Neuronal stem cell (in vitro differentiated cells): ENCODE measurements around the gene CMYA5.

Source experiments
- DNase-seq: peaks from one replicate; pipeline ENCODE4 v3.0.0-alpha.2; 2013; ENCODE audit warnings: low spot score
- H2AFZ ChIP-seq: one replicate; pipeline ENCODE4 v1.6.1; 2013; ENCODE audit warnings: mild to moderate bottlenecking, low read length, inconsistent platforms
- H2AK5ac ChIP-seq: 2 replicates; pipeline ENCODE4 v1.6.1; 2013; ENCODE audit warnings: low read depth, mild to moderate bottlenecking, inconsistent platforms, low read length, moderate library complexity, mixed read lengths
- H2BK120ac ChIP-seq: 2 replicates; pipeline ENCODE4 v1.6.1; 2013; ENCODE audit warnings: low read depth, mild to moderate bottlenecking, inconsistent platforms, low read length, moderate library complexity, mixed read lengths
- H2BK12ac ChIP-seq: one replicate; pipeline ENCODE4 v1.6.1; 2013; ENCODE audit warnings: low read length, inconsistent platforms
- H2BK15ac ChIP-seq: 2 replicates; pipeline ENCODE4 v1.6.1; 2013; ENCODE audit warnings: mild to moderate bottlenecking, low read length, inconsistent platforms, mixed read lengths
- H2BK5ac ChIP-seq: one replicate; pipeline ENCODE4 v1.6.1; 2013; ENCODE audit warnings: inconsistent platforms, mild to moderate bottlenecking, low read length, moderate library complexity
- H3K14ac ChIP-seq: one replicate; pipeline ENCODE4 v1.6.1; 2013; ENCODE audit warnings: low read length, inconsistent platforms
- H3K18ac ChIP-seq: 2 replicates; pipeline ENCODE4 v1.6.1; 2013; ENCODE audit warnings: low read length, inconsistent platforms
- H3K23ac ChIP-seq: 2 replicates; pipeline ENCODE4 v1.6.1; 2013; ENCODE audit warnings: low read depth, mild to moderate bottlenecking, mixed read lengths, low read length, inconsistent platforms; ENCODE audit not compliant: poor library complexity
- H3K27ac ChIP-seq: replicated peaks from 3 replicates; pipeline ENCODE4 v1.5.1; 2013; ENCODE audit warnings: low read length, inconsistent platforms
- H3K27me3 ChIP-seq, 3 experiments: 2 replicates each; pipeline ENCODE4 v1.6.1; 2013; ENCODE audit warnings: low read length in 3 of 3, mild to moderate bottlenecking in 2 of 3, inconsistent platforms in 1 of 3, low read depth in 1 of 3, mixed read lengths in 1 of 3, moderate library complexity in 1 of 3; ENCODE audit not compliant: control insufficient read depth in 3 of 3, insufficient read depth in 3 of 3
- H3K36me3 ChIP-seq, 2 donors: replicated peaks in 1 of 2; 2 replicates each; pipeline ENCODE4 v1.6.1; 2013; ENCODE audit warnings: low read length in 2 of 2; ENCODE audit not compliant: control insufficient read depth in 2 of 2, insufficient read depth in 2 of 2
- H3K4ac ChIP-seq: 2 replicates; pipeline ENCODE4 v1.6.1; 2013; ENCODE audit warnings: inconsistent platforms, mild to moderate bottlenecking, low read length, moderate library complexity
- H3K4me1 ChIP-seq, 2 donors: 1 replicate in 1 of 2; 2 replicates in 1 of 2; pipeline ENCODE4 v1.6.1; 2013; ENCODE audit warnings: low read length in 2 of 2, low read depth in 1 of 2; ENCODE audit not compliant: control insufficient read depth in 2 of 2, insufficient read depth in 1 of 2
- H3K4me2 ChIP-seq: one replicate; pipeline ENCODE4 v1.6.1; 2013; ENCODE audit warnings: mild to moderate bottlenecking, low read length, inconsistent platforms; ENCODE audit not compliant: insufficient read depth, poor library complexity, severe bottlenecking
- H3K4me3 ChIP-seq, 2 donors: 2 replicates each; pipeline ENCODE4 v1.5.1; 2013; ENCODE audit warnings: low read length in 2 of 2, mild to moderate bottlenecking in 2 of 2, inconsistent platforms in 1 of 2, moderate library complexity in 1 of 2
- H3K79me1 ChIP-seq: one replicate; pipeline ENCODE4 v1.6.1; 2013; ENCODE audit warnings: low read depth, mild to moderate bottlenecking, inconsistent platforms, low read length, moderate library complexity
- H3K9ac ChIP-seq: one replicate; pipeline ENCODE4 v1.6.1; 2013; ENCODE audit warnings: mild to moderate bottlenecking, low read depth, low read length, inconsistent platforms; ENCODE audit not compliant: poor library complexity
- H3K9me3 ChIP-seq, 2 donors: replicated peaks in 1 of 2; 2 replicates each; pipeline versions ENCODE3 to v1.6.1; 2013; ENCODE audit warnings: low read length in 2 of 2, mild to moderate bottlenecking in 2 of 2, inconsistent platforms in 1 of 2, low read depth in 1 of 2, mixed read lengths in 1 of 2, moderate library complexity in 1 of 2; ENCODE audit not compliant: control insufficient read depth in 2 of 2, insufficient read depth in 1 of 2
- H4K8ac ChIP-seq: one replicate; pipeline ENCODE4 v1.6.1; 2013; ENCODE audit warnings: low read depth, mild to moderate bottlenecking, inconsistent platforms, low read length, moderate library complexity
- H4K91ac ChIP-seq: one replicate; pipeline ENCODE4 v1.6.1; 2013; ENCODE audit warnings: low read length, low read depth, mild to moderate bottlenecking, inconsistent platforms; ENCODE audit not compliant: poor library complexity
- WGBS, 2 donors: extraction: QIAGEN DNeasy Blood & Tissue Kit; methylation state at CpG; one replicate each; pipeline ENCODE4 v1.1.7; 2013; ENCODE audit warnings: missing lambda C conversion rate in 2 of 2, mixed read lengths in 1 of 2; ENCODE audit not compliant: insufficient read length in 2 of 2, insufficient replicate concordance in 1 of 2; ENCODE audit errors: extremely low coverage in 2 of 2; 5-methylcytosine and 5-hydroxymethylcytosine counted together

The CMYA5 gene

DNA sequence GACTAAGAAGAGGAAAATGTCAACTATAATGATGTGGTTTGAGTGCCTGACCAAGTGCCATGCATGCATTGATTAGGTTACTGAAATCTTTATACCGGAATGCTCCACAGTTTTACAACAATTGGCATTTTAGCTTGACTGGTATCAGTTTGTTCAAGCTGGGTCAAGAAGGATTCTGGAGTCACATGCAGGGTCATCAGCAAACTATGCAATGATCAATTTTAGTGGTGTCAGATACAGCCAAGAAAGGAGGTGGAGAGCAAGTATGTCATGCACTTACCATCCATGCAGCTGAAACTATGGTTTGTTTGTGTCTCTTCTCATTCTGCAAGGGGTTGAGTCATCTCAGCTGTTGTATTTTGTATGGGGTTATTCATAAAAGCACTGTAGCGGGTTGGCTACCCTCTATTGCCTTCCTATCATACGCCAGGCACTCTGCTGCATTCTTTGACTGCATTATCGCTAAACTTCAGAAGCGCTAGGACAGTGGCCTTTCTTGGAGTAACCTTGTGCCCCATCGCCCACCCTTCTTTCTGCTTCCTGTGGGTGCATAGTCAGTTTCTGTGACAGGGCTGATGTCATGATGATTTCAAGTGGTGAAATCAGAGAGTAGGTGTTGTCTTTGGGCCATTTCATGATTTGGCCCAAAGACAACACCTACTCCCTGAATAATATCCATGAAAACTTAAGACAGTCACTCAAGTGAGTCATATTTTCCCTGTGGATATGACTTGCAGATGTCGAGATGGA lies 156.0 kb downstream of the CMYA5 start:
- Histone ChIP-seq H2BK5ac (no peak overlapping the region), H2BK120ac (no peak overlapping the region), H3K9me3 (no peaks in the 10 kb centered on the region), H3K36me3 (no peaks in the 10 kb centered on the region), H2AK5ac (no peak overlapping the region), H2BK12ac (no peak overlapping the region), H3K18ac (no peak overlapping the region), H3K9ac (no peak overlapping the region), H3K4me3 (no peak overlapping the region), H2AFZ (no peak overlapping the region), H3K4me1 (peaks cover 0 to 8% of the 10 kb centered on the region in 2 donors), H4K8ac (no peak overlapping the region), H3K4me2 (no peak overlapping the region), H3K14ac (no peak overlapping the region), H2BK15ac (no peak overlapping the region), H3K27me3 (peaks cover 0 to 15% (median 0%) of the 10 kb centered on the region in 3 experiments), H3K4ac (no peak overlapping the region), H3K27ac (no peak overlapping the region), H3K79me1 (no peaks in the 10 kb centered on the region), H4K91ac (no peak overlapping the region), H3K23ac (no peak overlapping the region)
- DNase-seq: no peak
- WGBS, 2 donors: no CpG with 5 or more reads among the region's 7 CpGs

DNA sequence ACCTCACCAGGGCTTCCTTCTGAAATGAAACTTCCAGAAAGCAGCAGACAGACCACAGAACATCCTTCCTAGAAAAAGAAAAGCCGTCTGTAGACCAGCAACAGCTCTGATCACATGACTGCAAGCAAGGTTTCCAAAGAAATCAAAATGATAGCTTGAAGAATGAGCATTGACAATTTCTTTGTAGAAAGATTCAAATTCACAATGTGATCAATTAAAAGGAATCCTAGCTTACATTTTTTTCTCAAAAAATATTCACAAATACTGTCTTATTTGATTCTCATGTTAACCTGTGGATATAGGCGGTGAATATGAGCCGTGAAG lies 156.5 kb downstream of the CMYA5 start:
- H2BK120ac ChIP-seq: no peak overlapping the region
- H3K4ac ChIP-seq: no peak overlapping the region
- H3K4me3 ChIP-seq: no peak overlapping the region
- peaks cover 0 to 18% (median 0%) of the 10 kb centered on the region in 3 experiments for H3K27me3 ChIP-seq
- H3K18ac ChIP-seq: no peak overlapping the region
- H2BK12ac ChIP-seq: no peak overlapping the region
- H3K4me1 ChIP-seq: peaks cover 0 to 11% of the 10 kb centered on the region in 2 donors
- no peak for DNase-seq
- no peak overlapping the region for H2BK5ac ChIP-seq
- no peaks in the 10 kb centered on the region for H3K79me1 ChIP-seq
- H3K14ac ChIP-seq: no peak overlapping the region
- H3K4me2 ChIP-seq: no peak overlapping the region
- H3K9me3 ChIP-seq: no peaks in the 10 kb centered on the region
- no peak overlapping the region for H3K9ac ChIP-seq
- H4K91ac ChIP-seq: no peak overlapping the region
- H4K8ac ChIP-seq: no peak overlapping the region
- no peak overlapping the region for H2AFZ ChIP-seq
- H3K23ac ChIP-seq: no peak overlapping the region
- no peak overlapping the region for H2AK5ac ChIP-seq
- H3K27ac ChIP-seq: no peak overlapping the region
- no CpG with 5 or more reads among the region's 3 CpGs for WGBS, 2 donors
- no peaks in the 10 kb centered on the region for H3K36me3 ChIP-seq
- no peak overlapping the region for H2BK15ac ChIP-seq

DNA sequence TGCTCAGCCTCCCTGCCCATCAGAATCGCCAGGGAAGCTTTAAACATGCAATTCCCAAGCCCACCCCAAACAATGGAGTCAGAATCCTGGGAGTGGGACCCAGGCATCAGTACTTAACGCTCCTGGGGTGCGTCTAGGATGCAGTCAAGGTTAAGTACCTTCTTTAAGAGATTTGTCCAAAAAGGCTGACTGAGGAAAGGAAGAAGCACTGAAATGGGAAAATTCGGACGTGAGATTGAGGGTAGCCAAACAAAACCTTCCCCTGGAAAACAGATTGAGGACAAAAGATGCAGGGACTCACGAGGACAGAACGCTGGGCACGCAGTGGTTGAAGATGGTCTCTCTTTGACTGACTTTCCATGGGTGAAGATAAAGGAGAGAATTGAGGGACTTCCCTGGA lies 157.9 kb downstream of the CMYA5 start:
- Histone ChIP-seq H3K4ac (no peak overlapping the region), H2BK120ac (no peak overlapping the region), H3K4me3 (no peak overlapping the region), H3K4me2 (no peak overlapping the region), H3K36me3 (no peaks in the 10 kb centered on the region), H4K8ac (no peak overlapping the region), H3K27ac (no peak overlapping the region), H2AFZ (no peak overlapping the region), H3K23ac (no peak overlapping the region), H3K14ac (no peak overlapping the region), H3K9me3 (no peaks in the 10 kb centered on the region), H3K27me3 (peaks cover 0 to 14% (median 0%) of the 10 kb centered on the region in 3 experiments), H3K18ac (no peak overlapping the region), H4K91ac (no peak overlapping the region), H2AK5ac (no peak overlapping the region), H3K4me1 (peaks cover 0 to 15% of the 10 kb centered on the region in 2 donors), H3K9ac (no peak overlapping the region), H3K79me1 (no peaks in the 10 kb centered on the region), H2BK15ac (no peak overlapping the region), H2BK12ac (no peak overlapping the region), H2BK5ac (no peak overlapping the region)
- no peak for DNase-seq
- WGBS, 2 donors: no CpG with 5 or more reads among the region's 8 CpGs

DNA sequence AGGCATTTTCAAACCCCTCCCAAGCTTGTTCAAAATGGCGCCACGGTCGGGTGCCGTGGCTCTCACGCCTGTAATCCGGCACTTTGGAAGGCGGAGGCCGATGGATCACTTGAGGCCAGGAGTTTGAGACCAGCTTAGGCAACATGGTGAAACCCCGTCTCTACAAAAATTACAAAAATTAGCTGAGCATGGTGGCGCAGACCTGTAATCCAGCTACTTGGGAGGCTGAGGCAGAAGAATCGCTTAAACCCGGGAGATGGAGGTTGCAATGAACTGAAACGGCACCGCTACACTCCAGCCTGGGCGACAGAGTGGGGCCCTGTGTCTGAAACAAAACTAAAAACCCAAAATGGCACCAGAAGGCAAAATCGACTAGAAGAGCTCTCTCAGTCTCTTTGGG lies 159.4 kb downstream of the CMYA5 start:
- Histone ChIP-seq H2AK5ac (no peak overlapping the region), H3K27ac (no peak overlapping the region), H3K27me3 (peaks cover 0 to 6% (median 0%) of the 10 kb centered on the region in 3 experiments), H3K23ac (no peak overlapping the region), H2AFZ (no peak overlapping the region), H3K79me1 (no peaks in the 10 kb centered on the region), H2BK12ac (no peak overlapping the region), H3K9ac (no peak overlapping the region), H3K14ac (no peak overlapping the region), H2BK120ac (no peak overlapping the region), H3K36me3 (no peaks in the 10 kb centered on the region), H3K18ac (no peak overlapping the region), H3K9me3 (no peaks in the 10 kb centered on the region), H3K4me2 (no peak overlapping the region), H4K8ac (no peak overlapping the region), H3K4ac (no peak overlapping the region), H2BK5ac (no peak overlapping the region), H4K91ac (no peak overlapping the region), H2BK15ac (no peak overlapping the region), H3K4me1 (peaks cover 0 to 15% of the 10 kb centered on the region in 2 donors), H3K4me3 (no peak overlapping the region)
- no peak for DNase-seq
- no CpG with 5 or more reads among the region's 16 CpGs for WGBS, 2 donors
